ENCODE data around the gene LSM11.

The LSM11 gene

GRCh38 chr5:157778121-157778805 lies 34.8 kb downstream of the LSM11 start:
- FAIRE-seq, result no peak

GRCh38 chr5:157779221-157779620 lies 35.7 kb downstream of the LSM11 start:
- FAIRE-seq, result no peak

- no peak for FAIRE-seq
Measured at GRCh38 chr5:157785801-157786200, 42.3 kb downstream of the LSM11 start.

- no peak for FAIRE-seq
Measured at GRCh38 chr5:157793301-157793700, 49.8 kb downstream of the LSM11 start.

GRCh38 chr5:157799578-157799977 lies 56.1 kb downstream of the LSM11 start:
- no peak for FAIRE-seq

GRCh38 chr5:157800137-157800536 lies 56.6 kb downstream of the LSM11 start:
- no peak for FAIRE-seq

- no peak for FAIRE-seq
Measured at GRCh38 chr5:157802736-157803135, 59.2 kb downstream of the LSM11 start.

GRCh38 chr5:157808043-157808442 lies 64.5 kb downstream of the LSM11 start:
- FAIRE-seq, result no peak

Data from endometrium (tissue), 2 donors.